Measurements from ENCODE around the gene NCOA1. TPM values are rescaled to one million over a fixed set of nuclear protein-coding genes. Genes with fewer than 3 reads are reported as not detected.

NCOA1 gene
- total RNA-seq, 1 experiment from 2014 or later: 27.5 TPM

DNA sequence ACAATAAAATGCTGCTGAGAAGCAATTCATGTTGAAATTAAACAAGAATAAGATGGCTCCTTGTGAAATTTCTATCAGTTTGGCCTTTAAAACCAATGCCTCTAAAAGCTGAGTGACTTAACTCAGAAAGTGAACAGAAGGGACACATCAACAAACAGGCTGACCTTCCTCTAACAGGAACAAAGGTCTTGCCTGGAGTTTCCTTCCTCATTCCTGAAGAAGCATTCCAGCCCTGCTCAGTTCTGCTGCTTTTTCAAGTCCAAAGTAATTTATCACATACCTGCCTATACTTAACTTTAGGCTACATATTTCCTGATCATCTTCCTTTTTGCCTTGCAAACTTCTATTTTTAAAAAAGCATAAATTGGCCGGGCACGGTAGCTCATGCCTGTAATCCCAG, 288.1 kb downstream of the NCOA1 start:
- H3K27me3 ChIP-seq (replicated peaks; ENCODE audit: insufficient read depth, low read depth, low read length, poor library complexity): no peaks in the 10 kb centered on the region
- no peaks in the 10 kb centered on the region for H3K4me1 ChIP-seq (ENCODE audit: insufficient read depth, low read length, poor library complexity, severe bottlenecking)
- no peak for TF ChIP-seq EZH2 (IDR thresholded peaks at IDR 0.05; ENCODE audit: borderline replicate concordance, low read depth, low read length, poor library complexity, severe bottlenecking)
- TF ChIP-seq, protein P1, sequence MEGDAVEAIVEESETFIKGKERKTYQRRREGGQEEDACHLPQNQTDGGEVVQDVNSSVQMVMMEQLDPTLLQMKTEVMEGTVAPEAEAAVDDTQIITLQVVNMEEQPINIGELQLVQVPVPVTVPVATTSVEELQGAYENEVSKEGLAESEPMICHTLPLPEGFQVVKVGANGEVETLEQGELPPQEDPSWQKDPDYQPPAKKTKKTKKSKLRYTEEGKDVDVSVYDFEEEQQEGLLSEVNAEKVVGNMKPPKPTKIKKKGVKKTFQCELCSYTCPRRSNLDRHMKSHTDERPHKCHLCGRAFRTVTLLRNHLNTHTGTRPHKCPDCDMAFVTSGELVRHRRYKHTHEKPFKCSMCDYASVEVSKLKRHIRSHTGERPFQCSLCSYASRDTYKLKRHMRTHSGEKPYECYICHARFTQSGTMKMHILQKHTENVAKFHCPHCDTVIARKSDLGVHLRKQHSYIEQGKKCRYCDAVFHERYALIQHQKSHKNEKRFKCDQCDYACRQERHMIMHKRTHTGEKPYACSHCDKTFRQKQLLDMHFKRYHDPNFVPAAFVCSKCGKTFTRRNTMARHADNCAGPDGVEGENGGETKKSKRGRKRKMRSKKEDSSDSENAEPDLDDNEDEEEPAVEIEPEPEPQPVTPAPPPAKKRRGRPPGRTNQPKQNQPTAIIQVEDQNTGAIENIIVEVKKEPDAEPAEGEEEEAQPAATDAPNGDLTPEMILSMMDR (conservative IDR thresholded peaks at IDR 0.05; ENCODE audit: low read depth, low read length): no peak
- no peak overlapping the region for H3K4me3 ChIP-seq (ENCODE audit: low read depth, low read length, poor library complexity, severe bottlenecking)
- DNase-seq (ENCODE audit: low spot score): no peak
- intact Hi-C loops (cut with micrococcal nuclease; ENCODE audit: unreplicated experiment): no loop called here
- CTCF ChIA-PET: no interaction called here
- POLR2A ChIA-PET (ENCODE audit: low non-redundant PET): interaction anchor here (0.5 kb wide), 1 partner anchor 393 kb away, joined by 13 read pairs; no protein-coding TSS in a partner anchor
- H3K27ac ChIP-seq (ENCODE audit: low read depth, low read length, poor library complexity, severe bottlenecking): no peak overlapping the region
- H3K9me3 ChIP-seq (ENCODE audit: low read depth, low read length, poor library complexity, severe bottlenecking): no peaks in the 10 kb centered on the region
- H3K36me3 ChIP-seq (ENCODE audit: insufficient read depth, low read length, poor library complexity, severe bottlenecking): no peaks in the 10 kb centered on the region
- BruUV-seq (replicated peaks): no TSS peak

DNA sequence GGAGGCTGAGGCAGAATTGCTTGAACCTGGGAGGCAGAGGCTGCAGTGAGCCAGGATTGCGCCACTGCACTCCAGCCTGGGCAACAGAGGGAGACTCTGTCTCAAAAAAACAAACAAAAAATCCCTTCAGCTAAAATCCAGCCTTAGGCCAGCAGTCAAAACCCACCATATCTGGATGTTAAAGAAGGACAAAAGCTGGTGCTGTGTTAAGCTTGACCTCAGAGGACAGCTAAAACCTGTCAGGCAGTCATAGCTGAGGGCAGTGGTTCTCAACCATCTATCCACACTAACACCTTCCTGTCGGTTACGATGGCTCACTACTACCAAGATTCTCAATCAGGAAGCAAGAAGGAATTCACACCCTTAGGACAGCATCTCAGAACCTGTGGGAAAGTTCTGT, 292.6 kb downstream of the NCOA1 start:
- ChIA-PET CTCF (no interaction called here), POLR2A (ENCODE audit: low non-redundant PET) (interaction anchor here (0.6 kb wide), 1 partner anchor 8 kb away, joined by 6 read pairs; no protein-coding TSS in a partner anchor)
- Histone ChIP-seq H3K4me1 (ENCODE audit: insufficient read depth, low read length, poor library complexity, severe bottlenecking) (no peaks in the 10 kb centered on the region), H3K9me3 (ENCODE audit: low read depth, low read length, poor library complexity, severe bottlenecking) (no peaks in the 10 kb centered on the region), H3K36me3 (ENCODE audit: insufficient read depth, low read length, poor library complexity, severe bottlenecking) (no peaks in the 10 kb centered on the region), H3K27ac (ENCODE audit: low read depth, low read length, poor library complexity, severe bottlenecking) (no peak overlapping the region), H3K4me3 (ENCODE audit: low read depth, low read length, poor library complexity, severe bottlenecking) (no peak overlapping the region), H3K27me3 (replicated peaks; ENCODE audit: insufficient read depth, low read depth, low read length, poor library complexity) (no peaks in the 10 kb centered on the region)
- intact Hi-C loops (cut with micrococcal nuclease; ENCODE audit: unreplicated experiment): no loop called here
- DNase-seq (ENCODE audit: low spot score): no peak
- BruUV-seq (replicated peaks): no TSS peak
- no peak for TF ChIP-seq EZH2 (IDR thresholded peaks at IDR 0.05; ENCODE audit: borderline replicate concordance, low read depth, low read length, poor library complexity, severe bottlenecking)
- TF ChIP-seq, protein P1 (conservative IDR thresholded peaks at IDR 0.05; ENCODE audit: low read depth, low read length): no peak

DNA sequence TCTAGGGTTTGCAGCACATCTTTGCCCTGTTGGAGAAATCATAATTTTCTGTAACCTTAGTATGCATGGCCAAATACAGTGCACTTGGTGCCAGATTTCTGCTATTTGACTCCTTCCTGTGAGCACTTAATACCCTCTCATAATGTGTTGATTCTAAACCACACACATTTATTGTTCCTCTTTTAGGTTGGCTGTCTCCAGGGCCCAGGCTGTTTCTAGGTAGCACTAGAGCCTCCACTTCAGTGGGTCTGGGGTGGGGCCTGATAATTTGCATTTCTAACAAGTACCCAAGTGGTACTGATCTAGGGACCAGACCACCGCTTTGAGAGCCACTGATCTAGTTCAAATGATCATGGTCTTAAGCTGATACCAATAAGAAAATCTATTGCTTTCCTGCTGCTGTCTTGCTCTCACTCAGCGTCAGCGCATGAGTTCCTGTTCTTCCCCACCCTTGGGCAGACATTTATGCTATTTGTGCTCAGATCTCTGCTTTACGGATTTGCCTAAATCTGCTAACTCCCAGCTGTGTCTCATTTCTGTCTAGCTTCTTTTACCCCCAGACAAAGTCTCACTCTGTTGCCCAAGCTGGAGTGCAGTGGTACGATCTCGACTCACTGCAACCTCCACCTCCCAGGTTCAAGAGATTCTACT, 294.7 kb downstream of the NCOA1 start:
- H3K27ac ChIP-seq (ENCODE audit: low read depth, low read length, poor library complexity, severe bottlenecking): no peak overlapping the region
- H3K9me3 ChIP-seq (ENCODE audit: low read depth, low read length, poor library complexity, severe bottlenecking): no peaks in the 10 kb centered on the region
- H3K36me3 ChIP-seq (ENCODE audit: insufficient read depth, low read length, poor library complexity, severe bottlenecking): no peaks in the 10 kb centered on the region
- no peaks in the 10 kb centered on the region for H3K4me1 ChIP-seq (ENCODE audit: insufficient read depth, low read length, poor library complexity, severe bottlenecking)
- POLR2A ChIA-PET (ENCODE audit: low non-redundant PET): no interaction called here
- no peak for DNase-seq (ENCODE audit: low spot score)
- no peak for TF ChIP-seq EZH2 (IDR thresholded peaks at IDR 0.05; ENCODE audit: borderline replicate concordance, low read depth, low read length, poor library complexity, severe bottlenecking)
- TF ChIP-seq, protein P1 (conservative IDR thresholded peaks at IDR 0.05; ENCODE audit: low read depth, low read length): no peak
- H3K27me3 ChIP-seq (replicated peaks; ENCODE audit: insufficient read depth, low read depth, low read length, poor library complexity): no peaks in the 10 kb centered on the region
- no TSS peak for BruUV-seq (replicated peaks)
- intact Hi-C loops (cut with micrococcal nuclease; ENCODE audit: unreplicated experiment): no loop called here
- H3K4me3 ChIP-seq (ENCODE audit: low read depth, low read length, poor library complexity, severe bottlenecking): no peak overlapping the region
- CTCF ChIA-PET: no interaction called here

Data from A673 (cell line).